H9 (cell line): ENCODE results near the gene CDK9. TPM values are rescaled to one million over a fixed set of nuclear protein-coding genes. Genes with fewer than 3 reads are reported as not detected.

ENCODE experiments used
- DNase-seq: peaks from one replicate; pipeline ENCODE4 v3.0.0-alpha.2; 2017
- H2AFZ ChIP-seq: one replicate; pipeline ENCODE4 v1.6.1; 2013; ENCODE audit warnings: mild to moderate bottlenecking, low read length, control low read depth, moderate library complexity
- H2AK5ac ChIP-seq: 2 replicates; pipeline ENCODE4 v1.6.1; 2013; ENCODE audit warnings: low read length, control low read depth, mixed read lengths; ENCODE audit not compliant: insufficient read length
- H2BK120ac ChIP-seq: one replicate; pipeline ENCODE4 v1.6.1; 2013; ENCODE audit warnings: low read depth, mild to moderate bottlenecking, low read length, control low read depth, inconsistent platforms; ENCODE audit not compliant: poor library complexity, severe bottlenecking
- H2BK12ac ChIP-seq: 2 replicates; pipeline ENCODE4 v1.6.1; 2013; ENCODE audit warnings: low read length, control low read depth, mixed read lengths, low read depth; ENCODE audit not compliant: insufficient read length
- H2BK15ac ChIP-seq: 2 replicates; pipeline ENCODE4 v1.6.1; 2013; ENCODE audit warnings: low read depth, low read length, control low read depth
- H2BK20ac ChIP-seq: one replicate; pipeline ENCODE4 v1.6.1; 2013; ENCODE audit warnings: low read depth, mild to moderate bottlenecking, low read length, control low read depth, inconsistent platforms; ENCODE audit not compliant: poor library complexity, severe bottlenecking
- H2BK5ac ChIP-seq: 2 replicates; pipeline ENCODE4 v1.6.1; 2013; ENCODE audit warnings: low read length, control low read depth, mixed read lengths; ENCODE audit not compliant: insufficient read length
- H3K14ac ChIP-seq: 2 replicates; pipeline ENCODE4 v1.6.1; 2013; ENCODE audit warnings: low read length, control low read depth; ENCODE audit not compliant: insufficient read depth
- H3K18ac ChIP-seq: 2 replicates; pipeline ENCODE4 v1.6.1; 2013; ENCODE audit warnings: low read depth, mild to moderate bottlenecking, mixed read lengths, low read length, control low read depth; ENCODE audit not compliant: insufficient read length
- H3K23ac ChIP-seq: 2 replicates; pipeline ENCODE4 v1.6.1; 2013; ENCODE audit warnings: low read length, control low read depth, mixed read lengths, low read depth; ENCODE audit not compliant: insufficient read length
- H3K23me2 ChIP-seq: 2 replicates; pipeline ENCODE4 v1.6.1; 2013; ENCODE audit warnings: low read depth, mild to moderate bottlenecking, mixed read lengths, low read length, control low read depth; ENCODE audit not compliant: insufficient read length, poor library complexity, severe bottlenecking
- H3K27ac ChIP-seq: 2 replicates; pipeline ENCODE4 v1.5.1; 2013; ENCODE audit warnings: low read length, control low read depth, mixed read lengths, low read depth; ENCODE audit not compliant: insufficient read length
- H3K27me3 ChIP-seq: 2 replicates; pipeline ENCODE4 v1.6.1; 2013; ENCODE audit warnings: low read length, control low read depth, inconsistent platforms; ENCODE audit not compliant: insufficient read depth
- H3K4ac ChIP-seq: 2 replicates; pipeline ENCODE4 v1.6.1; 2013; ENCODE audit warnings: low read depth, mild to moderate bottlenecking, control low read depth, inconsistent platforms, low read length, moderate library complexity
- H3K4me1 ChIP-seq: 2 replicates; pipeline ENCODE4 v1.6.1; 2013; ENCODE audit warnings: low read length, control low read depth, inconsistent platforms; ENCODE audit not compliant: insufficient read depth
- H3K4me2 ChIP-seq: 2 replicates; pipeline ENCODE4 v1.6.1; 2013; ENCODE audit warnings: low read length, control low read depth, mixed read lengths; ENCODE audit not compliant: insufficient read length, insufficient read depth
- H3K56ac ChIP-seq: 2 replicates; pipeline ENCODE4 v1.6.1; 2013; ENCODE audit warnings: low read depth, mild to moderate bottlenecking, mixed read lengths, low read length, control low read depth; ENCODE audit not compliant: insufficient read length
- H3K79me1 ChIP-seq: 2 replicates; pipeline ENCODE4 v1.6.1; 2013; ENCODE audit warnings: low read depth, mild to moderate bottlenecking, moderate library complexity, low read length, control low read depth, inconsistent platforms; ENCODE audit not compliant: insufficient read depth, poor library complexity, severe bottlenecking
- H3K79me2 ChIP-seq: 2 replicates; pipeline ENCODE4 v1.6.1; 2013; ENCODE audit warnings: low read length, control low read depth, inconsistent platforms; ENCODE audit not compliant: insufficient read depth
- H3K9ac ChIP-seq: 2 replicates; pipeline ENCODE4 v1.6.1; 2013; ENCODE audit warnings: low read length, control low read depth, mixed read lengths; ENCODE audit not compliant: insufficient read length; ENCODE audit errors: extremely low read depth
- H3K9me3 ChIP-seq: one replicate; pipeline ENCODE4 v1.6.1; 2013; ENCODE audit warnings: low read depth, low read length, inconsistent platforms; ENCODE audit not compliant: control insufficient read depth
- H3T11ph ChIP-seq: one replicate; pipeline ENCODE4 v1.6.1; 2013; ENCODE audit warnings: mild to moderate bottlenecking, low read length, control low read depth, inconsistent platforms
- H4K20me1 ChIP-seq: one replicate; pipeline ENCODE4 v1.6.1; 2013; ENCODE audit not compliant: control insufficient read depth, insufficient read length, insufficient read depth
- H4K5ac ChIP-seq: 2 replicates; pipeline ENCODE4 v1.6.1; 2013; ENCODE audit warnings: low read depth, mild to moderate bottlenecking, mixed read lengths, low read length, control low read depth; ENCODE audit not compliant: insufficient read length
- H4K8ac ChIP-seq: replicated peaks from 2 replicates; pipeline ENCODE4 v1.6.1; 2013; ENCODE audit warnings: low read length, control low read depth, mixed read lengths, low read depth; ENCODE audit not compliant: insufficient read length
- H4K91ac ChIP-seq: 2 replicates; pipeline ENCODE4 v1.6.1; 2013; ENCODE audit warnings: low read depth, mild to moderate bottlenecking, moderate library complexity, mixed read lengths, low read length, control low read depth; ENCODE audit not compliant: insufficient read length
- H3K27ac Mint-ChIP-seq, 3 experiments: 2 replicates in 2 of 3; 3 replicates in 1 of 3; pipeline ENCODE4 v1.8.0; 2020 to 2021; ENCODE audit warnings: mixed read lengths in 3 of 3, mild to moderate bottlenecking in 1 of 3, moderate library complexity in 1 of 3
- H3K27me3 Mint-ChIP-seq: 2 replicates; pipeline ENCODE4 v1.8.0; 2021; ENCODE audit warnings: low read depth, mild to moderate bottlenecking, moderate library complexity, mixed read lengths
- H3K36me3 Mint-ChIP-seq, 3 experiments: 2 replicates in 2 of 3; 3 replicates in 1 of 3; pipeline ENCODE4 v1.8.0; 2020 to 2021; ENCODE audit warnings: low read depth in 3 of 3, mixed read lengths in 3 of 3; ENCODE audit not compliant: insufficient read depth in 1 of 3
- H3K4me1 Mint-ChIP-seq, 2 experiments: 2 replicates each; pipeline ENCODE4 v1.8.0; 2020; ENCODE audit warnings: mixed read lengths in 2 of 2
- H3K4me3 Mint-ChIP-seq, 2 experiments: 2 replicates in 1 of 2; 3 replicates in 1 of 2; pipeline ENCODE4 v1.8.0; 2020 to 2021; ENCODE audit warnings: mild to moderate bottlenecking in 2 of 2, mixed read lengths in 2 of 2, moderate library complexity in 1 of 2
- H3K9me3 Mint-ChIP-seq, 2 experiments: 2 replicates in 1 of 2; 3 replicates in 1 of 2; pipeline ENCODE4 v1.8.0; 2020; ENCODE audit warnings: mild to moderate bottlenecking in 2 of 2, mixed read lengths in 2 of 2, moderate library complexity in 1 of 2
- CTCF ChIP-seq: fragments of 200-600 bp; sonication (generic); conservative IDR thresholded peaks from 3 replicates; pipeline ENCODE4 v1.8.0; 2021; ENCODE audit warnings: antibody characterized with exemption, mild to moderate bottlenecking
- WGBS: extraction: QIAGEN DNeasy Blood & Tissue Kit; methylation state at CpG from one replicate; pipeline ENCODE4 v1.1.7; 2013; ENCODE audit warnings: missing lambda C conversion rate, low lambda C conversion rate, mixed read lengths; ENCODE audit not compliant: insufficient read length; ENCODE audit errors: extremely low coverage; 5-methylcytosine and 5-hydroxymethylcytosine counted together
- total RNA-seq: library from RNA; stranded (reverse); gene quantifications from 2 replicates; pipeline ENCODE4 v1.2.1, GENCODE V29; 2021

Gene CDK9
- total RNA-seq, 1 experiment from 2014 or later = 85.7 TPM

- Histone ChIP-seq H3T11ph (no peak overlapping the region), H3K4ac (no peak overlapping the region), H4K20me1 (no peaks in the 10 kb centered on the region), H2BK120ac (no peak overlapping the region), H3K9ac (no peak overlapping the region), H2BK15ac (no peak overlapping the region), H3K27ac (no peak overlapping the region), H2AFZ (no peak overlapping the region), H2BK5ac (no peak overlapping the region), H3K56ac (no peak overlapping the region), H2BK12ac (no peak overlapping the region), H3K23me2 (peaks cover 8% of the 10 kb centered on the region), H3K27me3 (no peaks in the 10 kb centered on the region; the same call in 1 of the 2 replicates), H3K4me2 (no peak overlapping the region), H2AK5ac (no peak overlapping the region), H3K18ac (no peak overlapping the region), H3K9me3 (no peaks in the 10 kb centered on the region), H4K5ac (no peak overlapping the region), H3K79me2 (no peaks in the 10 kb centered on the region), H4K91ac (no peak overlapping the region), H3K4me1 (peaks cover 8% of the 10 kb centered on the region), H3K14ac (no peak overlapping the region), H3K79me1 (no peaks in the 10 kb centered on the region), H4K8ac (no peak overlapping the region), H2BK20ac (no peak overlapping the region), H3K23ac (no peak overlapping the region)
- Mint-ChIP-seq H3K27me3 (peaks cover 6% of the 10 kb centered on the region), H3K9me3 (no peaks in the 10 kb centered on the region), H3K27ac (peak overlapping the region in 1 of 3 experiments; percentile 46; a peak in 1 of 7 replicates), H3K4me3 (peak overlapping the region in 1 of 2 experiments; percentile 24; a peak in 2 of 5 replicates), H3K4me1 (peaks cover 25 to 38% of the 10 kb centered on the region in 2 experiments), H3K36me3 (no peaks in the 10 kb centered on the region)
- WGBS = no CpG with 5 or more reads among the region's 10 CpGs
- no peak for DNase-seq
- no peak for TF ChIP-seq CTCF
Observed at GRCh38 chr9:127773981-127774380, 11.9 kb upstream of the CDK9 start.
